Activated T-cell treated with anti-CD3 and anti-CD28 coated beads, Interleukin-2, amount 50 U/mL, for 72 hours (primary cell): Measurements from ENCODE around the gene EID3. TPM values are rescaled to one million over a fixed set of nuclear protein-coding genes. Genes with fewer than 3 reads are reported as not detected.
A peak's percentile ranks its signal among the peaks of the same experiment; 100 is the strongest.
"Not testable (repeated sequence)": the region's sequence is repeated elsewhere in the genome, so short reads cannot be mapped to it uniquely, and the experiment has no call there.

Experiments
- ATAC-seq, 2 donors: fragments of 150-1000 bp; cut with Tn5 transposase; replicated peaks in 1 of 2; 2 replicates each; pipeline ENCODE4 v1.10.0; 2021; ENCODE audit warnings: moderate library complexity in 2 of 2, mild to moderate bottlenecking in 1 of 2
- DNase-seq, 2 donors: peaks; one replicate each; pipeline ENCODE4 v3.0.0; 2021 to 2022; ENCODE audit warnings: mixed read lengths in 1 of 2
- H3K27ac Mint-ChIP-seq: one replicate; pipeline ENCODE4 v1.8.0; 2022; ENCODE audit warnings: mild to moderate bottlenecking, moderate library complexity, mixed read lengths
- H3K27me3 Mint-ChIP-seq: one replicate; pipeline ENCODE4 v1.8.0; 2022; ENCODE audit warnings: low read depth, mixed read lengths
- H3K36me3 Mint-ChIP-seq, 2 donors: one replicate each; pipeline ENCODE4 v1.8.0; 2022; ENCODE audit warnings: mixed read lengths in 2 of 2, mild to moderate bottlenecking in 1 of 2; ENCODE audit not compliant: insufficient read depth in 2 of 2
- H3K4me1 Mint-ChIP-seq: one replicate; pipeline ENCODE4 v1.8.0; 2022; ENCODE audit warnings: low read depth, mixed read lengths
- H3K4me3 Mint-ChIP-seq, 2 donors: one replicate each; pipeline ENCODE4 v1.8.0; 2022; ENCODE audit warnings: mild to moderate bottlenecking in 2 of 2, mixed read lengths in 2 of 2, moderate library complexity in 2 of 2
- H3K9me3 Mint-ChIP-seq, 2 donors: one replicate each; pipeline ENCODE4 v1.8.0; 2022; ENCODE audit warnings: mixed read lengths in 2 of 2
- total RNA-seq, 2 donors: library from RNA; stranded (reverse); gene quantifications; one replicate each; pipeline ENCODE4 v1.2.3, GENCODE V29; 2022

EID3 gene
- total RNA-seq, 2 donors from 2014 or later = 4.9 to 5.0 TPM

- peaks cover 9 to 54% of the 10 kb centered on the region in 2 donors for H3K36me3 Mint-ChIP-seq
- not testable (repeated sequence) for ATAC-seq, H3K4me3 Mint-ChIP-seq, H3K27ac Mint-ChIP-seq, H3K27me3 Mint-ChIP-seq, H3K9me3 Mint-ChIP-seq
- H3K4me1 Mint-ChIP-seq = peaks cover 58% of the 10 kb centered on the region
- DNase-seq = peak in 1 of 2 donors; percentile 12
Measured at GRCh38 chr12:104294158-104294859, 9.2 kb upstream of the EID3 start.

GRCh38 chr12:104294927-104295668, 8.4 kb upstream of the EID3 start:
- DNase-seq (no peak), ATAC-seq (peak in 1 of 2 donors; percentile 16)
- H3K4me1 Mint-ChIP-seq = peaks cover 64% of the 10 kb centered on the region
- no peak overlapping the region for H3K4me3 Mint-ChIP-seq
- H3K27ac Mint-ChIP-seq = peak overlapping the region; percentile 14
- no peaks in the 10 kb centered on the region for H3K9me3 Mint-ChIP-seq
- no peaks in the 10 kb centered on the region for H3K27me3 Mint-ChIP-seq
- peaks cover 11 to 54% of the 10 kb centered on the region in 2 donors for H3K36me3 Mint-ChIP-seq

- H3K9me3 Mint-ChIP-seq = no peaks in the 10 kb centered on the region
- H3K27me3 Mint-ChIP-seq = no peaks in the 10 kb centered on the region
- no peak overlapping the region for H3K4me3 Mint-ChIP-seq
- H3K27ac Mint-ChIP-seq = peak overlapping the region; percentile 14
- H3K4me1 Mint-ChIP-seq = peaks cover 64% of the 10 kb centered on the region
- ATAC-seq (no peak), DNase-seq (no peak)
- H3K36me3 Mint-ChIP-seq = peaks cover 12 to 50% of the 10 kb centered on the region in 2 donors
Measured at GRCh38 chr12:104295954-104296353, 7.6 kb upstream of the EID3 start.

- H3K36me3 Mint-ChIP-seq = peaks cover 12 to 47% of the 10 kb centered on the region in 2 donors
- H3K4me1 Mint-ChIP-seq = peaks cover 67% of the 10 kb centered on the region
- ATAC-seq (no peak), DNase-seq (no peak)
- no peaks in the 10 kb centered on the region for H3K27me3 Mint-ChIP-seq
- no peak overlapping the region for H3K27ac Mint-ChIP-seq
- H3K4me3 Mint-ChIP-seq = no peak overlapping the region
- H3K9me3 Mint-ChIP-seq = no peaks in the 10 kb centered on the region
Measured at GRCh38 chr12:104296718-104297117, 6.8 kb upstream of the EID3 start.

- peaks cover 71% of the 10 kb centered on the region for H3K4me1 Mint-ChIP-seq
- H3K36me3 Mint-ChIP-seq = peaks cover 9 to 40% of the 10 kb centered on the region in 2 donors
- peak overlapping the region; percentile 33 for H3K27ac Mint-ChIP-seq
- no peak overlapping the region for H3K4me3 Mint-ChIP-seq
- DNase-seq = no peak
- H3K9me3 Mint-ChIP-seq = no peaks in the 10 kb centered on the region
- H3K27me3 Mint-ChIP-seq = no peaks in the 10 kb centered on the region
- peak in 1 of 2 donors; percentile 29 for ATAC-seq
Measured at GRCh38 chr12:104297477-104298113, 5.9 kb upstream of the EID3 start.

- DNase-seq (no peak), ATAC-seq (no peak)
- Mint-ChIP-seq H3K4me1 (peaks cover 77% of the 10 kb centered on the region), H3K27ac (no peak overlapping the region), H3K4me3 (no peak overlapping the region), H3K36me3 (peaks cover 12 to 35% of the 10 kb centered on the region in 2 donors), H3K27me3 (no peaks in the 10 kb centered on the region), H3K9me3 (no peaks in the 10 kb centered on the region)
Measured at GRCh38 chr12:104299842-104300481, 3.6 kb upstream of the EID3 start.

GRCh38 chr12:104304261-104305009, 896 bp downstream of the EID3 start:
- Mint-ChIP-seq H3K4me1 (peaks cover 77% of the 10 kb centered on the region), H3K36me3 (peaks cover 6 to 21% of the 10 kb centered on the region in 2 donors), H3K9me3 (no peaks in the 10 kb centered on the region), H3K27me3 (no peaks in the 10 kb centered on the region), H3K4me3 (peak overlapping the region; percentile 85 to 93), H3K27ac (peak overlapping the region; percentile 83)
- ATAC-seq = no peak
- no peak for DNase-seq

- no peak for DNase-seq
- no peak for ATAC-seq
- H3K27me3 Mint-ChIP-seq = no peaks in the 10 kb centered on the region
- H3K27ac Mint-ChIP-seq = no peak overlapping the region
- peaks cover 4 to 22% of the 10 kb centered on the region in 2 donors for H3K36me3 Mint-ChIP-seq
- no peaks in the 10 kb centered on the region for H3K9me3 Mint-ChIP-seq
- peaks cover 68% of the 10 kb centered on the region for H3K4me1 Mint-ChIP-seq
- H3K4me3 Mint-ChIP-seq = peak overlapping the region; percentile 85 to 93
Measured at GRCh38 chr12:104305349-104305748, 1.8 kb downstream of the EID3 start.

GRCh38 chr12:104306376-104306775, 2.8 kb downstream of the EID3 start:
- Mint-ChIP-seq H3K27ac (no peak overlapping the region), H3K36me3 (peaks cover 6 to 25% of the 10 kb centered on the region in 2 donors), H3K4me3 (no peak overlapping the region), H3K4me1 (peaks cover 59% of the 10 kb centered on the region), H3K27me3 (no peaks in the 10 kb centered on the region), H3K9me3 (no peaks in the 10 kb centered on the region)
- ATAC-seq = no peak
- DNase-seq = no peak

GRCh38 chr12:104306943-104307654, 3.6 kb downstream of the EID3 start:
- no peak for DNase-seq

GRCh38 chr12:104307655-104308000, 4.1 kb downstream of the EID3 start:
- Mint-ChIP-seq H3K27ac (no peak overlapping the region), H3K36me3 (peaks cover 6 to 28% of the 10 kb centered on the region in 2 donors), H3K4me1 (peaks cover 48% of the 10 kb centered on the region), H3K4me3 (no peak overlapping the region), H3K9me3 (no peaks in the 10 kb centered on the region), H3K27me3 (no peaks in the 10 kb centered on the region)
- DNase-seq = no peak
- no peak for ATAC-seq

More at GRCh38 chr12:104306943-104307654, 3.6 kb downstream of the EID3 start:
- Mint-ChIP-seq H3K9me3 (no peaks in the 10 kb centered on the region), H3K27me3 (no peaks in the 10 kb centered on the region), H3K4me3 (no peak overlapping the region), H3K4me1 (peaks cover 52% of the 10 kb centered on the region), H3K36me3 (peaks cover 6 to 28% of the 10 kb centered on the region in 2 donors), H3K27ac (peak overlapping the region; percentile 26)
- no peak for ATAC-seq

GRCh38 chr12:104309446-104309993, 6.0 kb downstream of the EID3 start:
- ATAC-seq = no peak
- Mint-ChIP-seq H3K27me3 (no peaks in the 10 kb centered on the region), H3K4me1 (peaks cover 29% of the 10 kb centered on the region), H3K9me3 (no peaks in the 10 kb centered on the region), H3K36me3 (peaks cover 2 to 25% of the 10 kb centered on the region in 2 donors), H3K27ac (no peak overlapping the region), H3K4me3 (no peak overlapping the region)
- no peak for DNase-seq
